Activated gamma-delta T cell treated with anti-CD3 and anti-CD28 coated beads, Interleukin-2, amount 50 U/mL, for 16 hours (primary cell): ENCODE results near the gene SLC25A22.
A peak's percentile ranks its signal among the peaks of the same experiment; 100 is the strongest.

Experiments used
- DNase-seq: peaks from one replicate; pipeline ENCODE4 v3.0.0-alpha.2; 2020; ENCODE audit warnings: low read depth

SLC25A22 gene

GRCh38 chr11:821512-822371 lies 23.7 kb upstream of the SLC25A22 start:
- no peak for DNase-seq

- DNase-seq = no peak
These were observed 22.8 kb upstream of the SLC25A22 start for GRCh38 chr11:820655-821511.

GRCh38 chr11:819943-820649 lies 22.0 kb upstream of the SLC25A22 start:
- peak; percentile 89 for DNase-seq

- peak; percentile 83 for DNase-seq
These were observed 21.2 kb upstream of the SLC25A22 start for GRCh38 chr11:819129-819931.

GRCh38 chr11:818396-819128 lies 20.5 kb upstream of the SLC25A22 start, which contains the start of gene PNPLA2:
Gene PNPLA2 (plus strand): TSS chr11:818914. CDS start chr11:819719, 805 bp downstream.
- DNase-seq = no peak

GRCh38 chr11:816433-816779 lies 18.3 kb upstream of the SLC25A22 start:
- no peak for DNase-seq

- no peak for DNase-seq
These were observed 17.8 kb upstream of the SLC25A22 start for GRCh38 chr11:815675-816432.

GRCh38 chr11:813456-814096 lies 15.5 kb upstream of the SLC25A22 start:
- DNase-seq = no peak

- DNase-seq = no peak
These were observed 15.0 kb upstream of the SLC25A22 start for GRCh38 chr11:813072-813455.

GRCh38 chr11:812390-812789 lies 14.3 kb upstream of the SLC25A22 start:
- no peak for DNase-seq

GRCh38 chr11:811446-812245 lies 13.6 kb upstream of the SLC25A22 start:
- no peak for DNase-seq

GRCh38 chr11:810040-810567 lies 12.0 kb upstream of the SLC25A22 start:
- no peak for DNase-seq

- peak; percentile 96 for DNase-seq
These were observed 11.4 kb upstream of the SLC25A22 start, which contains the start of gene RPLP2 for GRCh38 chr11:809287-810039. Gene RPLP2 (plus strand): TSS chr11:809967. CDS start chr11:810235, 268 bp downstream.

GRCh38 chr11:808427-809286 lies 10.6 kb upstream of the SLC25A22 start:
- no peak for DNase-seq

- no peak for DNase-seq
These were observed 6.5 kb upstream of the SLC25A22 start for GRCh38 chr11:804599-804964.

GRCh38 chr11:803770-804598 lies 5.9 kb upstream of the SLC25A22 start:
- DNase-seq = no peak
